Islet precursor cell (in vitro differentiated cells): ENCODE measurements around the gene SNX20.

Experiments used
- DNase-seq: peaks from one replicate; pipeline ENCODE4 v3.0.0-alpha.2; 2018

The SNX20 gene

DNA sequence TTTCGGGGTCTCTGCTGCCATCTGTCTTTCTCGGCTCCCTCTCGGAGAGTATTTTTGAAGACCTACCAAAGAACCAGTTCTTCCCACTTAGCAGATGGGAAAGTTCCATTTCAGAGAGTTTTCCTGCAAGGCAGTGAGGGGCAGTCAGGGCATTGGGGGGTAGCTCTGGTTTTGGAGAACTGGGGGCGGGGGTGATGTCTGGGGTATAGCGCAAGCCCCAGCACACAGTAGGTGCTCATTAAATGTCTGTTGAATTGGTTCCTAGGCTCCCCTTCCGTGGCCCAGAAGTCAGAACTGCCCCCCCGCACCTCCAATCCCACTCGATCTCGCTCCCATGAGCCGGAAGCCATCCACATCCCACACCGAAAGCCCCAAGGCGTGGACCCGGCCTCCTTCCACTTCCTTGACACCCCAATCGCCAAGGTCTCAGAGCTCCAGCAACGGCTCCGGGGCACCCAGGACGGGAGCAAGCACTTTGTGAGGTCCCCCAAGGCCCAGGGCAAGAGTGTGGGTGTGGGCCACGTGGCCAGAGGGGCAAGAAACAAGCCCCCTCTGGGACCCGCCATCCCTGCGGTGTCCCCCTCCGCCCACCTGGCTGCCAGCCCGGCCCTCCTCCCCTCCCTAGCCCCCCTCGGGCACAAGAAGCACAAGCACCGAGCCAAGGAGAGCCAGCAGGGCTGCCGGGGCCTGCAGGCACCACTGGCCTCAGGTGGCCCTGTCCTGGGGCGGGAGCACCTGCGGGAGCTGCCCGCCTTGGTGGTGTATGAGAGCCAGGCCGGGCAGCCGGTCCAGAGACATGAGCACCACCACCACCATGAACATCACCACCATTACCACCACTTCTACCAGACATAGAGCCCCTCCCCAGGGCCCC, 47.9 kb downstream of the SNX20 start:
- DNase-seq: no peak

DNA sequence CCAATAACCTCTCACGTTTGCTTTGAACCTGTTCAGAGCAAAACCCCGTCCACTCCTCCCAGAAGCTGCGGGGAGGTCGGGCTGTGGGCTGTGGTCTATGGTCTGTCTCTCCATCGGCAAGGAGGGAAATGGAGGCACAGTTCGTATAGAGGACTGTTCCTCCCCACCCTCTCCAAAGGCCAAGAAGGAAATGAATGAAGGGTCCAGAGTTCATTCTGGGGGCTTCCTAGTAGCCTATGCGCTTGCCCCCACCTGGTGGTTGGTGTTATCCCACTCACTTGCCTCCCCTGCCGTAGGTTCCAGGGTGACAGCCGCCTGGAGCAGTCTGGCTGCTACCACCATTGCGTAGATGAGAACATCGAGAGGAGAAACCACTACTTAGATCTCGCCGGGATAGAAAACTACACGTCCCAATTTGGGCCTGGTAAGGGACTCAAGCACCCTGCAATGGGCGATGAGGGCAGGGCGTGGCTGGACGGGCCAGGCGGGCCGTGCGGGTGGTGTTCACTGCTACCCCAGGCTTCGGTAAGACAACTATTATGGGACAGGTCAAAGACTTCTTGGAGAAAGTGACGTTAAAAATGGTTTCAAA, 49.0 kb downstream of the SNX20 start:
- no peak for DNase-seq

DNA sequence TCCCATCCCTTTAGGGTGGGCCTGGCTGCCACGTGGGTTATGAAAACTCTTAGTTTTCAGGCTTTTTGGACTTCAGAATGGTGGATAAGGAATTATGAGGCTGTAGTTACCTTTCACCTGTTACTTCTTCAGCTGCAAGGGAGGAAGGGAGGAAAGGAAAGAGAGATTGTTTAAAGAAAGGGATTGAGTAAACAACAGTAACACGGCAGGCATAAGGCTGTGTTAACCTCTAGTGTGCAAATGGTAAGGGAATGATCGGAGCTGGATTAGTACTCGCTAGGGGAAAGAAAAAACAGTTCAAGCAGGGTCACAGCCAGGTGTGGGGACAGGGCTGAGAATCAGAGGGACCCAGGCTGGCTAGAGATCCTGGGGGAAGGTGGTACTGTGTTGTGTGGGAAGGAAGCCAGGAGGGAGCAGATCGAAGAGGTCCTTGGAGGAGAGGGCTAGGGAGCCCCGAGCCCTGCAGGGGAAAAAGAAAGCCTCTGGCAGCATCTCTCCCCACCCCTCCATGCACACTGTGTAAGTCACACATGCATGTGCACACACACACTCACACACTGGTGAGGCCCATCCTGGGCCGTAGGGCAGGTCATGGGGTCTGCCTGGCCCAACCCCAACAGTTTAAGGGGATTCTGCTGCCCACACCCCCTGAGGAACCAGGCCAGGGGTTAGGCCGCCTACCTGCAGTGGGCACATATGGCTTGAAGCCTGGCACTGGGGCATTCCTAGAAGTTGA, 49.7 kb downstream of the SNX20 start:
- DNase-seq: no peak

DNA sequence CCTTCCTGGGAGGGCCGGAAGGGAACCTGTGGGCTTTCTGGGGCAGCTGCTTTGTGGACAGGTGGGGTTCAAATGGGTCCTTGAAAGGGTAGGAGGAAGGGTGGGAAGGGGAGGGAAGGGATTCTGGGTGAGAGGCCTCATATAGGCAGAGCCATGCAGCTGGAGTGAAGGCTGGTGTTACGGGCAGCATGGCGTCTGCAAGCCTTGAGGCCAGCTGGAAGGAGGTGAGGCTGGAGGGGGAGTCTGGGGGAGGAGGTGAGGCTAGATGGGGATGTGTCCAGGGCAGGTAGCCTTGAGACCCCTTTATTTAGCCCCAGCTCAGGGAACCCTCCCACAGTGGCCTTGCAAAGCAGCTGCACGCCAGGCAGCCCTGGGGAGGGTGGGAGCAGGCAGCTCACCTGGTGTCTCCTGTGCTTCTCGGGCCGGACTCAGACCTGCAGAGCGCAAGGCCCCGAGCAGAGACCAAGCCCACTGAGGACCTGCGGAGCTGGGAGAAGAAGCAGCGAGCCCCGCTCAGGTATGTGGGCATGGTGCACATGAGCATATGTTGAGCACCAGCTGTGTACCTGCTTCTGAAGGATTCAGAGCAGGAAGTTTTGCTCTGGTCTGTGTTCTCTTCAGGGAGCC, 50.6 kb downstream of the SNX20 start:
- DNase-seq: no peak

DNA sequence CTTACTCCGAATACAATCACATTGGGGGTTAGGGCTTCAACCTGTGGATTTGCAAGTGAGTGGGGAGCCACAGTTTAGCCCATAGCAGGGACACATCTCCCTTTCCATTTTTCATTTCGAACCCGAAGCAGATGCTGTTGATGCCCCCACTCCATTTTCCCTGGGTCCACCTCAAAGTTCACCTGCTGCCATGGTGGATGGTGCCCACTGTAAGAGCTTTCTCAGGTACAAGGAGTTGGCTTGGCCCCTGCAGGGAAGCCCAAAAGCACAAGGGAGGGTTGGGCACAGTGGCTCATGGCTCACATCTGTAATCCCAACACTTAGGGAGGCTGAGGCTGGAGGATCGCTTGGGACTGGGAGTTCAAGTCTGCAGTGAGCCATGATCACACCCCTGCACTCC, 51.8 kb downstream of the SNX20 start:
- DNase-seq: no peak

- no peak for DNase-seq
Observed at GRCh38 chr16:50628156-50628802, 52.8 kb downstream of the SNX20 start.

DNA sequence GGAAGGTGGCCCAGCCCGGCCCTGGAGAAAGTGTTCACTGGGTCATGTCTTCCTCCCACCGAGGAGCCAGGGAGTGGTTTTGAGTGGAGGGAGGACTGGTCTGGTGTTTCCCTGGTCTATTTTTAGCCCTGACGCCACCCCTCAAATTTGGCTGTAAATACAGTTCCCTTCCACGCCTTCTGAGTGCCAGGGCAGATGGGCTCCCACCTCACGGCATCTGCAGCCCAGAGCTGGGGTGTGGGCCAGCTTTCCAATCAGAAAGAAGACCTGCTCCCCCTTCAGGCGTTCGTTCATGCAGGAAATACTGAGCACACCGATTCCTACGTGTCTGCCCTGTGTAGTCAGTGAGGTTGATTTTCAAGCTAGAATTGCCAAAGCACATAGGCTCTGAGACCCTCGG, 53.7 kb downstream of the SNX20 start:
- DNase-seq: no peak

DNA sequence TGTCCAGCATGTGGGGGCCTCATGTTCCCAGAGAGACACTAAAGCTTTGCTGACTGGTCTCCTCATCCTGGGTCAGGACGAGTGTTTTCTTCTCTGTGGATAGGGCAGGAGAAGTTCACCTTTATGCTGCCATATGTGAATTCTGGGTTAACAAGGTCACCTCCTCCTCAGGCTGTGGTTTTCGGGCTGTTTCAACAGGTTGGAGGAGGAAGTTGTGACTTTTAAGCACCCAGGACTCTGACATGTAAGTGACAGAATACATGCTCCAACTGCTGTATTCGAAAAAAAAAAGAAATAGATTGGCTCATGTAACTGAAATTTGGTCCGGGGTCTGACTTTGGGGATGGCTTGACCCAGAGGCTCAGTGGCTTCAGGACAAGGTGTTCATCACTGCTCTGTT, 54.2 kb downstream of the SNX20 start:
- no peak for DNase-seq

DNA sequence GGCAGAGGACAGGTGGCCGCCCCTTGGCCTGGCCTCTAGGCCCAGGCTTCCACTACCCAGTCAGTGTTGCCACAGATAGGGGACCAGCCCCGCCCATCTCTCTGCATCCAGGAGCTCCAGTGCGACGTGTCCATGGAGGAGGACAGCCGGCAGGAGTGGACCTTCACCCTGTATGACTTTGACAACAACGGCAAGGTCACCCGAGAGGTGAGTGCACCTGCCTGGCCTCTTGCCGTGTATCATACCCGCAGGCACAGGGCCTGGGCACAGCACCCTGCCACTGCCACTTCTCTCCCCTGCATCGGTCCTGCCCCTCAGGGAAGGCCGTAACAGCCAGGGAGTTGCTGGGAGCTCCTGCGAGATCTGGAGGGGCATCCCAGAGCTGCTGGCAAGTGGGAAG, 55.7 kb downstream of the SNX20 start:
- no peak for DNase-seq

- DNase-seq: no peak
Observed at GRCh38 chr16:50624449-50624970, 56.6 kb downstream of the SNX20 start.

DNA sequence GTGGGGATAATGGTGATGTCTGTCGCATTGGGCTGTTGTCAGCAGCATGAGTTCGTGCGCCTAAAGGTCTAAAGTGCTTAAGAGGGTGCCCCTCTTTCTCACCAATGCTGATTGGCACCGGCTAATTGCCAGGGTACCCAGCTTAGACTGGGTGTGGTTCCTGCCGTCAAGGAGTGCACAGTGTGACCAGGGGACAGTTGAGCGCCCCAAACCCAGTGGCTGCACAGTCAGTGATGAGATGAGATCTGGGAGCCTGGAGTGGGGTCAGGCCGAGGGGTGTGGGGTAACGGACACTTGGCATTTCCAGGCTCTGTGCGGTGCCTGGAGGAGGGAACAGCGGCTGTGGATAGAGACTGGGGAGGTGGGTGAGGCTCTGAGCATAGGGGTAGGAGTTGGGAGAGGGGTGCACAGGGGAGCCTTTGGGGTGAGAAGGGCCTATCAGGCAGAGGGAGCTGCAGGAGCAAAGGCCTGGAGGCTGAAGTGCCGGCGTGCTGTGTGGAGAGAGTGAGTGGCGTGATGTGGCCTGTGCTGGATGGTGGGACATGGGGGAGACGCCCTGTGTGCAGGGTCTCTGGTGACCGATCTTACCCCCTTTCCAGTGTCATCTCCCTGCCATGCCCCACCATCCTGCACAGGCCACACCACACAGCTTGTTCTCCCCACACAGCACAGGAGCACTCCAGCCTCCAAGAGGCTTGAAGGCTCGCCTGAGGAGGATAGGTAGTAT, 58.3 kb downstream of the SNX20 start:
- DNase-seq: no peak

- no peak for DNase-seq
Observed at GRCh38 chr16:50622029-50622428, 59.1 kb downstream of the SNX20 start.
